SK-N-SH (cell line): ENCODE data around the gene DHRSX. TPM values are rescaled to one million over a fixed set of nuclear protein-coding genes. Genes with fewer than 3 reads are reported as not detected.

Experiments used
- CTCF ChIA-PET: fragments of 300-600, 350-600 bp; formaldehyde crosslinking; extraction: SDS; loops from one replicate; lab custom pipeline; 2021; lab: Yijun Ruan, JAX
- POLR2A ChIA-PET: fragments of 350-600 bp; sonication (Branson Sonifier 250); formaldehyde crosslinking; extraction: SDS; loops from one replicate; lab custom pipeline; 2020; ENCODE audit warnings: antibody characterized with exemption, inconsistent platforms; lab: Yijun Ruan, JAX
- DNase-seq: peaks from one replicate; pipeline ENCODE4 v3.0.0; 2012
- H2AFZ ChIP-seq: fragments of 200-600 bp; sonication (generic); 2 replicates; pipeline ENCODE4 v1.8.1; 2016; ENCODE audit warnings: antibody characterized with exemption, mild to moderate bottlenecking, low read depth
- H3F3A ChIP-seq: fragments of 200-600 bp; sonication (generic); replicated peaks from 2 replicates; pipeline ENCODE3; 2016; ENCODE audit warnings: antibody characterized with exemption, mild to moderate bottlenecking; ENCODE audit not compliant: insufficient read depth
- H3K27ac ChIP-seq, 2 experiments: fragments of 200-500 bp in 1 of 2; fragments of 200-600 bp in 1 of 2; sonication (Bioruptor generic) in 1 of 2; sonication (generic), shearing (Covaris generic) in 1 of 2; 2 replicates each; pipeline versions ENCODE4 v1.5.1 to v1.6.1; 2014 to 2016; ENCODE audit warnings: low read depth in 2 of 2, inconsistent platforms in 1 of 2, low read length in 1 of 2, mild to moderate bottlenecking in 1 of 2, mixed read lengths in 1 of 2
- H3K27me3 ChIP-seq: fragments of 200-600 bp; sonication (generic), shearing (Covaris generic); 2 replicates; pipeline ENCODE4 v1.6.1; 2016; ENCODE audit warnings: mixed run types; ENCODE audit not compliant: insufficient read depth
- H3K36me3 ChIP-seq, 2 experiments: fragments of 200-500 bp in 1 of 2; fragments of 200-600 bp in 1 of 2; sonication (Bioruptor generic) in 1 of 2; sonication (generic) in 1 of 2; replicated peaks in 1 of 2; 2 replicates each; pipeline versions ENCODE3 to v1.5.1; 2014 to 2016; ENCODE audit warnings: low read length in 1 of 2, mild to moderate bottlenecking in 1 of 2; ENCODE audit not compliant: insufficient read depth in 2 of 2, control insufficient read depth in 1 of 2
- H3K4me1 ChIP-seq, 2 experiments: fragments of 200-500 bp in 1 of 2; fragments of 200-600 bp in 1 of 2; sonication (Bioruptor generic) in 1 of 2; sonication (generic), shearing (Covaris generic) in 1 of 2; 2 replicates each; pipeline versions ENCODE4 v1.5.1 to v1.6.1; 2014 to 2016; ENCODE audit warnings: low read depth in 1 of 2, low read length in 1 of 2, mixed run types in 1 of 2; ENCODE audit not compliant: insufficient read depth in 2 of 2, control insufficient read depth in 1 of 2
- H3K4me2 ChIP-seq: fragments of 200-600 bp; sonication (generic), shearing (Covaris generic); 2 replicates; pipeline ENCODE4 v1.6.1; 2017; ENCODE audit warnings: mixed run types
- H3K4me3 ChIP-seq, 2 experiments: fragments of 200-500 bp in 1 of 2; fragments of 200-600 bp in 1 of 2; sonication (Bioruptor generic) in 1 of 2; sonication (generic), shearing (Covaris generic) in 1 of 2; 2 replicates each; pipeline versions ENCODE4 v1.5.1 to v1.8.1; 2014 to 2016; ENCODE audit warnings: low read depth in 2 of 2, inconsistent platforms in 1 of 2, low read length in 1 of 2, mild to moderate bottlenecking in 1 of 2, mixed read lengths in 1 of 2, moderate library complexity in 1 of 2
- H3K79me2 ChIP-seq: fragments of 200-600 bp; sonication (generic); 2 replicates; pipeline ENCODE4 v1.8.1; 2017; ENCODE audit warnings: mild to moderate bottlenecking; ENCODE audit not compliant: insufficient read depth
- H3K9ac ChIP-seq: fragments of 200-600 bp; sonication (generic); 2 replicates; pipeline ENCODE4 v1.6.1; 2017; ENCODE audit warnings: mixed run types
- H3K9me2 ChIP-seq: fragments of 200-600 bp; sonication (generic); 2 replicates; pipeline ENCODE4 v1.6.1; 2017; ENCODE audit warnings: mixed run types
- H3K9me3 ChIP-seq: fragments of 200-600 bp; sonication (generic); 2 replicates; pipeline ENCODE4 v1.6.1; 2017; ENCODE audit warnings: mixed run types, mild to moderate bottlenecking, moderate library complexity
- H4K20me1 ChIP-seq: fragments of 200-600 bp; sonication (generic); 2 replicates; pipeline ENCODE4 v1.6.1; 2017; ENCODE audit warnings: mild to moderate bottlenecking, mixed run types; ENCODE audit not compliant: insufficient read depth
- ELF1 ChIP-seq: IDR thresholded peaks from 2 replicates; pipeline ENCODE4 v1.4.0; 2012
- EZH2phosphoT487 ChIP-seq: fragments of 200-600 bp; sonication (generic); IDR thresholded peaks from 2 replicates; pipeline ENCODE4 v1.6.1; 2017; ENCODE audit warnings: low read depth, mixed run types, mild to moderate bottlenecking, antibody characterized with exemption, moderate library complexity, borderline replicate concordance
- FOXJ3 ChIP-seq: sonication (generic); formaldehyde crosslinking; IDR thresholded peaks from 2 replicates; pipeline ENCODE4 v1.5.1; 2020; ENCODE audit warnings: mild to moderate bottlenecking, missing genetic modification reagents
- GABPA ChIP-seq: IDR thresholded peaks from 2 replicates; pipeline ENCODE4 v1.4.0; 2012; ENCODE audit warnings: low read depth, mild to moderate bottlenecking
- NFIC ChIP-seq: IDR thresholded peaks from 2 replicates; pipeline ENCODE4 v1.4.0; 2012; ENCODE audit warnings: borderline replicate concordance
- NRF1 ChIP-seq: IDR thresholded peaks from 2 replicates; pipeline ENCODE4 v1.6.1; 2012; ENCODE audit warnings: low read depth, mild to moderate bottlenecking, low read length
- POLR2AphosphoS5 ChIP-seq: IDR thresholded peaks from 2 replicates; pipeline ENCODE4 v1.6.1; 2012; ENCODE audit warnings: low read depth, low read length
- RAD21 ChIP-seq: IDR thresholded peaks from 2 replicates; pipeline ENCODE4 v1.6.1; 2012; ENCODE audit warnings: mild to moderate bottlenecking, low read length
- RFX5 ChIP-seq: IDR thresholded peaks from 2 replicates; pipeline ENCODE4 v1.6.1; 2012; ENCODE audit warnings: mild to moderate bottlenecking, improper control_type of control experiment, low read length
- RXRA ChIP-seq: IDR thresholded peaks from 2 replicates; pipeline ENCODE4 v1.4.0; 2012; ENCODE audit warnings: low read depth, mild to moderate bottlenecking, borderline replicate concordance
- SIN3A ChIP-seq: IDR thresholded peaks from 2 replicates; pipeline ENCODE4 v1.6.1; 2012; ENCODE audit warnings: low read depth, mild to moderate bottlenecking, low read length, moderate library complexity, borderline replicate concordance
- SMC3 ChIP-seq: IDR thresholded peaks from 2 replicates; pipeline ENCODE4 v1.6.1; 2012; ENCODE audit warnings: low read depth, low read length, improper control_type of control experiment
- YY1 ChIP-seq: IDR thresholded peaks from 2 replicates; pipeline ENCODE4 v1.4.0; 2012; ENCODE audit warnings: low read depth, mild to moderate bottlenecking
- WGBS: methylation state at CpG from one replicate; pipeline ENCODE4 v1.1.6; 2017; ENCODE audit warnings: low lambda C conversion rate; 5-methylcytosine and 5-hydroxymethylcytosine counted together
- polyA plus RNA-seq, 3 experiments: library from polyadenylated mRNA; depleted of rRNA; stranded (reverse); fragments of >200 nt; gene quantifications; 2 replicates each; pipeline ENCODE4 v1.2.3, GENCODE V29; 2012
- TF ChIP-seq, protein P1 (sequence below): IDR thresholded peaks from 2 replicates; pipeline ENCODE4; 2012
- TF ChIP-seq, protein P2 (sequence below): IDR thresholded peaks from 2 replicates; pipeline ENCODE4 v1.4.0; 2012; ENCODE audit warnings: low read depth, borderline replicate concordance
- TF ChIP-seq, protein P3 (sequence below): fragments of 150-350 bp; IDR thresholded peaks from 2 replicates; pipeline ENCODE4 v1.6.1; 2016; ENCODE audit warnings: mild to moderate bottlenecking, low read depth, low read length
- TF ChIP-seq, protein P4 (sequence below): fragments of 150-350 bp; IDR thresholded peaks from 2 replicates; pipeline ENCODE4 v1.6.1; 2017; ENCODE audit warnings: antibody characterized with exemption, low read length, low read depth, borderline replicate concordance
- TF ChIP-seq, protein P5 (sequence below): IDR thresholded peaks from 2 replicates; pipeline ENCODE4 v1.6.1; 2012; ENCODE audit warnings: mild to moderate bottlenecking, low read depth, low read length, moderate library complexity
- TF ChIP-seq, protein P6 (sequence below): IDR thresholded peaks from 2 replicates; pipeline ENCODE4 v1.4.0; 2012; ENCODE audit warnings: low read depth

The DHRSX gene
- polyA plus RNA-seq, 1 of the 3 experiments (the other 2 are of a cell fraction): 34.3 TPM

DNA sequence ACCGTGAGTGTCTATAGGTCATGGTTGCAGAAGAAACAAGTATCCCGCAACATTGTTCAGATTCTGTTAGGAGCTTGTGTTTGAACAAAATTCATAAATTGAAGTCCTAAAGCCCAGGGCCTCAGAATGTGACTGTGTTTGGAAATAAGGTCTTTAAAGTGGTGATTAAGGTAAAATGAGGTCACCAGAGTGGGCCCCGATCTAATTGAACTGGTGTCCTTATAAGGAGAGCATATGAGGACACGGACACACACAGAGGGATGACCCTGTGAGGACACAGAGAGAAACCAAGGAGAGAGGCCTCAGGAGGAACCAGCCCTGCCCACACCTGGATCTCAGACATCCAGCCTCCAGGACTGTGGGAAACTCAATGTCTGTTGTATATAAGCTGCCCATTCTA lies 76.9 kb downstream of the DHRSX start:
- Histone ChIP-seq H3K4me3 (no peak overlapping the region), H3K9me2 (no peaks in the 10 kb centered on the region), H4K20me1 (0 out of 2 replicates have a peak, but pooled peaks cover 5% of the 10 kb centered on the region), H3K9ac (no peak overlapping the region), H3K36me3 (no peaks in the 10 kb centered on the region), H3K79me2 (no peaks in the 10 kb centered on the region), H3K9me3 (no peaks in the 10 kb centered on the region), H3K27ac (peak overlapping the region in 1 of 2 experiments; percentile 30; a peak in 2 of 4 replicates), H3K27me3 (no peaks in the 10 kb centered on the region), H2AFZ (no peak overlapping the region), H3K4me2 (no peak overlapping the region), H3K4me1 (no peaks in the 10 kb centered on the region), H3F3A (peaks cover 5% of the 10 kb centered on the region)
- no peak for TF ChIP-seq ELF1
- TF ChIP-seq, protein P1, sequence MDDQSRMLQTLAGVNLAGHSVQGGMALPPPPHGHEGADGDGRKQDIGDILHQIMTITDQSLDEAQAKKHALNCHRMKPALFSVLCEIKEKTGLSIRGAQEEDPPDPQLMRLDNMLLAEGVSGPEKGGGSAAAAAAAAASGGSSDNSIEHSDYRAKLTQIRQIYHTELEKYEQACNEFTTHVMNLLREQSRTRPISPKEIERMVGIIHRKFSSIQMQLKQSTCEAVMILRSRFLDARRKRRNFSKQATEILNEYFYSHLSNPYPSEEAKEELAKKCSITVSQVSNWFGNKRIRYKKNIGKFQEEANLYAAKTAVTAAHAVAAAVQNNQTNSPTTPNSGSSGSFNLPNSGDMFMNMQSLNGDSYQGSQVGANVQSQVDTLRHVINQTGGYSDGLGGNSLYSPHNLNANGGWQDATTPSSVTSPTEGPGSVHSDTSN: no peak
- TF ChIP-seq RFX5: no peak
- no peak for TF ChIP-seq GABPA
- TF ChIP-seq RXRA: no peak
- TF ChIP-seq SIN3A: no peak
- TF ChIP-seq, protein P2, sequence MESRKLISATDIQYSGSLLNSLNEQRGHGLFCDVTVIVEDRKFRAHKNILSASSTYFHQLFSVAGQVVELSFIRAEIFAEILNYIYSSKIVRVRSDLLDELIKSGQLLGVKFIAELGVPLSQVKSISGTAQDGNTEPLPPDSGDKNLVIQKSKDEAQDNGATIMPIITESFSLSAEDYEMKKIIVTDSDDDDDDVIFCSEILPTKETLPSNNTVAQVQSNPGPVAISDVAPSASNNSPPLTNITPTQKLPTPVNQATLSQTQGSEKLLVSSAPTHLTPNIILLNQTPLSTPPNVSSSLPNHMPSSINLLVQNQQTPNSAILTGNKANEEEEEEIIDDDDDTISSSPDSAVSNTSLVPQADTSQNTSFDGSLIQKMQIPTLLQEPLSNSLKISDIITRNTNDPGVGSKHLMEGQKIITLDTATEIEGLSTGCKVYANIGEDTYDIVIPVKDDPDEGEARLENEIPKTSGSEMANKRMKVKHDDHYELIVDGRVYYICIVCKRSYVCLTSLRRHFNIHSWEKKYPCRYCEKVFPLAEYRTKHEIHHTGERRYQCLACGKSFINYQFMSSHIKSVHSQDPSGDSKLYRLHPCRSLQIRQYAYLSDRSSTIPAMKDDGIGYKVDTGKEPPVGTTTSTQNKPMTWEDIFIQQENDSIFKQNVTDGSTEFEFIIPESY: no peak
- no peak for TF ChIP-seq SMC3
- no peak for TF ChIP-seq POLR2AphosphoS5
- TF ChIP-seq NRF1: no peak
- TF ChIP-seq RAD21: no peak
- TF ChIP-seq, protein P3, sequence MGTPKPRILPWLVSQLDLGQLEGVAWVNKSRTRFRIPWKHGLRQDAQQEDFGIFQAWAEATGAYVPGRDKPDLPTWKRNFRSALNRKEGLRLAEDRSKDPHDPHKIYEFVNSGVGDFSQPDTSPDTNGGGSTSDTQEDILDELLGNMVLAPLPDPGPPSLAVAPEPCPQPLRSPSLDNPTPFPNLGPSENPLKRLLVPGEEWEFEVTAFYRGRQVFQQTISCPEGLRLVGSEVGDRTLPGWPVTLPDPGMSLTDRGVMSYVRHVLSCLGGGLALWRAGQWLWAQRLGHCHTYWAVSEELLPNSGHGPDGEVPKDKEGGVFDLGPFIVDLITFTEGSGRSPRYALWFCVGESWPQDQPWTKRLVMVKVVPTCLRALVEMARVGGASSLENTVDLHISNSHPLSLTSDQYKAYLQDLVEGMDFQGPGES: no peak
- no peak for TF ChIP-seq FOXJ3 (CRISPR knock-in tag)
- TF ChIP-seq NFIC: no peak
- TF ChIP-seq, protein P4, sequence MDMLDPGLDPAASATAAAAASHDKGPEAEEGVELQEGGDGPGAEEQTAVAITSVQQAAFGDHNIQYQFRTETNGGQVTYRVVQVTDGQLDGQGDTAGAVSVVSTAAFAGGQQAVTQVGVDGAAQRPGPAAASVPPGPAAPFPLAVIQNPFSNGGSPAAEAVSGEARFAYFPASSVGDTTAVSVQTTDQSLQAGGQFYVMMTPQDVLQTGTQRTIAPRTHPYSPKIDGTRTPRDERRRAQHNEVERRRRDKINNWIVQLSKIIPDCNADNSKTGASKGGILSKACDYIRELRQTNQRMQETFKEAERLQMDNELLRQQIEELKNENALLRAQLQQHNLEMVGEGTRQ: no peak
- no peak for TF ChIP-seq EZH2phosphoT487
- TF ChIP-seq, protein P5, sequence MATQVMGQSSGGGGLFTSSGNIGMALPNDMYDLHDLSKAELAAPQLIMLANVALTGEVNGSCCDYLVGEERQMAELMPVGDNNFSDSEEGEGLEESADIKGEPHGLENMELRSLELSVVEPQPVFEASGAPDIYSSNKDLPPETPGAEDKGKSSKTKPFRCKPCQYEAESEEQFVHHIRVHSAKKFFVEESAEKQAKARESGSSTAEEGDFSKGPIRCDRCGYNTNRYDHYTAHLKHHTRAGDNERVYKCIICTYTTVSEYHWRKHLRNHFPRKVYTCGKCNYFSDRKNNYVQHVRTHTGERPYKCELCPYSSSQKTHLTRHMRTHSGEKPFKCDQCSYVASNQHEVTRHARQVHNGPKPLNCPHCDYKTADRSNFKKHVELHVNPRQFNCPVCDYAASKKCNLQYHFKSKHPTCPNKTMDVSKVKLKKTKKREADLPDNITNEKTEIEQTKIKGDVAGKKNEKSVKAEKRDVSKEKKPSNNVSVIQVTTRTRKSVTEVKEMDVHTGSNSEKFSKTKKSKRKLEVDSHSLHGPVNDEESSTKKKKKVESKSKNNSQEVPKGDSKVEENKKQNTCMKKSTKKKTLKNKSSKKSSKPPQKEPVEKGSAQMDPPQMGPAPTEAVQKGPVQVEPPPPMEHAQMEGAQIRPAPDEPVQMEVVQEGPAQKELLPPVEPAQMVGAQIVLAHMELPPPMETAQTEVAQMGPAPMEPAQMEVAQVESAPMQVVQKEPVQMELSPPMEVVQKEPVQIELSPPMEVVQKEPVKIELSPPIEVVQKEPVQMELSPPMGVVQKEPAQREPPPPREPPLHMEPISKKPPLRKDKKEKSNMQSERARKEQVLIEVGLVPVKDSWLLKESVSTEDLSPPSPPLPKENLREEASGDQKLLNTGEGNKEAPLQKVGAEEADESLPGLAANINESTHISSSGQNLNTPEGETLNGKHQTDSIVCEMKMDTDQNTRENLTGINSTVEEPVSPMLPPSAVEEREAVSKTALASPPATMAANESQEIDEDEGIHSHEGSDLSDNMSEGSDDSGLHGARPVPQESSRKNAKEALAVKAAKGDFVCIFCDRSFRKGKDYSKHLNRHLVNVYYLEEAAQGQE: no peak
- TF ChIP-seq, protein P6, sequence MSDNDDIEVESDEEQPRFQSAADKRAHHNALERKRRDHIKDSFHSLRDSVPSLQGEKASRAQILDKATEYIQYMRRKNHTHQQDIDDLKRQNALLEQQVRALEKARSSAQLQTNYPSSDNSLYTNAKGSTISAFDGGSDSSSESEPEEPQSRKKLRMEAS: no peak
- TF ChIP-seq YY1: no peak
- WGBS: 85% methylated on average over 4 of the region's 4 CpGs
- DNase-seq: no peak
- ChIA-PET CTCF (no interaction called here), POLR2A (no interaction called here)
